Mesenchymal stem cell (in vitro differentiated cells and primary cell): ENCODE measurements around the gene FBXO38.

Source experiments
- DNase-seq: peaks from one replicate; pipeline ENCODE4 v3.0.0-alpha.2; 2013
- H2AFZ ChIP-seq: one replicate; pipeline ENCODE4 v1.6.1; 2013; ENCODE audit warnings: low read depth, mild to moderate bottlenecking, control low read depth, inconsistent platforms, low read length, moderate library complexity
- H2AK5ac ChIP-seq: 2 replicates; pipeline ENCODE4 v1.6.1; 2013; ENCODE audit warnings: low read length, moderate library complexity, mild to moderate bottlenecking, inconsistent platforms; ENCODE audit not compliant: severe bottlenecking
- H2BK120ac ChIP-seq: one replicate; pipeline ENCODE4 v1.6.1; 2013; ENCODE audit warnings: low read depth, mild to moderate bottlenecking, inconsistent platforms, low read length, moderate library complexity
- H2BK12ac ChIP-seq, 2 experiments: one replicate each; pipeline ENCODE4 v1.6.1; 2013; ENCODE audit warnings: inconsistent platforms in 2 of 2, low read length in 2 of 2, mild to moderate bottlenecking in 2 of 2, moderate library complexity in 2 of 2, control low read depth in 1 of 2
- H2BK15ac ChIP-seq: one replicate; pipeline ENCODE4 v1.6.1; 2013; ENCODE audit warnings: mild to moderate bottlenecking, low read depth, inconsistent platforms; ENCODE audit not compliant: poor library complexity, severe bottlenecking
- H2BK5ac ChIP-seq: 2 replicates; pipeline ENCODE4 v1.6.1; 2013; ENCODE audit warnings: low read depth, mild to moderate bottlenecking, low read length, control low read depth, inconsistent platforms; ENCODE audit not compliant: poor library complexity, severe bottlenecking
- H3K14ac ChIP-seq, 2 experiments: one replicate each; pipeline ENCODE4 v1.6.1; 2013; ENCODE audit warnings: inconsistent platforms in 2 of 2, low read length in 2 of 2, control low read depth in 1 of 2, mild to moderate bottlenecking in 1 of 2, moderate library complexity in 1 of 2
- H3K18ac ChIP-seq, 2 experiments: one replicate each; pipeline ENCODE4 v1.6.1; 2013; ENCODE audit warnings: inconsistent platforms in 2 of 2, low read length in 2 of 2, control low read depth in 1 of 2, low read depth in 1 of 2, mild to moderate bottlenecking in 1 of 2
- H3K23ac ChIP-seq, 2 experiments: one replicate each; pipeline ENCODE4 v1.6.1; 2013; ENCODE audit warnings: inconsistent platforms in 2 of 2, low read length in 2 of 2, mild to moderate bottlenecking in 2 of 2, moderate library complexity in 2 of 2, control low read depth in 1 of 2
- H3K27ac ChIP-seq: 2 replicates; pipeline ENCODE4 v1.5.1; 2013; ENCODE audit warnings: mild to moderate bottlenecking, moderate library complexity, low read length, control low read depth, inconsistent platforms; ENCODE audit not compliant: poor library complexity, severe bottlenecking
- H3K27me3 ChIP-seq, 2 experiments: 2 replicates each; pipeline versions ENCODE4 v1.6.1 to v1.7.0; 2013; ENCODE audit warnings: low read length in 2 of 2, mild to moderate bottlenecking in 2 of 2, moderate library complexity in 2 of 2, control low read depth in 1 of 2, inconsistent platforms in 1 of 2; ENCODE audit not compliant: control insufficient read depth in 1 of 2, insufficient read depth in 1 of 2
- H3K36me3 ChIP-seq, 2 experiments: 2 replicates each; pipeline versions ENCODE4 v1.6.1 to v1.7.0; 2013; ENCODE audit warnings: low read length in 2 of 2, control low read depth in 1 of 2, inconsistent platforms in 1 of 2, low read depth in 1 of 2, mild to moderate bottlenecking in 1 of 2; ENCODE audit not compliant: insufficient read depth in 2 of 2, control insufficient read depth in 1 of 2
- H3K4ac ChIP-seq, 2 experiments: one replicate each; pipeline ENCODE4 v1.6.1; 2013; ENCODE audit warnings: inconsistent platforms in 2 of 2, low read length in 2 of 2, mild to moderate bottlenecking in 2 of 2, moderate library complexity in 2 of 2, control low read depth in 1 of 2, low read depth in 1 of 2
- H3K4me1 ChIP-seq: 2 replicates; pipeline ENCODE4 v1.6.1; 2013; ENCODE audit warnings: low read depth, low read length, control low read depth; ENCODE audit not compliant: control insufficient read depth, insufficient read depth
- H3K4me2 ChIP-seq: 2 replicates; pipeline ENCODE4 v1.6.1; 2013; ENCODE audit warnings: low read length, mild to moderate bottlenecking, inconsistent platforms; ENCODE audit not compliant: poor library complexity, severe bottlenecking
- H3K4me3 ChIP-seq, 2 experiments: 2 replicates each; pipeline versions ENCODE4 v1.5.1 to v1.7.0; 2013; ENCODE audit warnings: low read length in 2 of 2, mild to moderate bottlenecking in 2 of 2, control low read depth in 1 of 2, low read depth in 1 of 2; ENCODE audit not compliant: insufficient read depth in 1 of 2
- H3K79me1 ChIP-seq: replicated peaks from 2 replicates; pipeline ENCODE4 v1.6.1; 2013; ENCODE audit warnings: mild to moderate bottlenecking, control low read depth, low read length, inconsistent platforms; ENCODE audit not compliant: poor library complexity, severe bottlenecking
- H3K9ac ChIP-seq: 2 replicates; pipeline ENCODE4 v1.7.0; 2013; ENCODE audit warnings: mild to moderate bottlenecking, low read length, moderate library complexity
- H3K9me3 ChIP-seq: 2 replicates; pipeline ENCODE4 v1.7.0; 2013; ENCODE audit warnings: mild to moderate bottlenecking, low read length; ENCODE audit not compliant: control insufficient read depth
- H4K8ac ChIP-seq: one replicate; pipeline ENCODE4 v1.6.1; 2013; ENCODE audit warnings: inconsistent platforms, mild to moderate bottlenecking, low read length, moderate library complexity
- H4K91ac ChIP-seq: one replicate; pipeline ENCODE4 v1.6.1; 2013; ENCODE audit warnings: mild to moderate bottlenecking, low read length, inconsistent platforms
- WGBS: methylation state at CpG from one replicate; pipeline ENCODE4 v1.1.7; 2013; ENCODE audit warnings: mixed read lengths; 5-methylcytosine and 5-hydroxymethylcytosine counted together

FBXO38 gene

GRCh38 chr5:148401604-148402003 is 17.8 kb downstream of the FBXO38 start:
- H3K9me3 ChIP-seq, result no peaks in the 10 kb centered on the region
- no peak overlapping the region for H2BK12ac ChIP-seq
- no peak overlapping the region for H3K23ac ChIP-seq
- no peak overlapping the region for H2BK5ac ChIP-seq
- H2AK5ac ChIP-seq, result no peak overlapping the region
- no peaks in the 10 kb centered on the region for H3K4me1 ChIP-seq
- peak overlapping the region; percentile 84 to 86 for H3K18ac ChIP-seq
- no peak overlapping the region for H3K4ac ChIP-seq
- H4K8ac ChIP-seq, result no peak overlapping the region
- H3K36me3 ChIP-seq, result peaks cover 0 to 98% of the 10 kb centered on the region in 2 experiments
- no peak overlapping the region for H2BK15ac ChIP-seq
- H4K91ac ChIP-seq, result no peak overlapping the region
- 0% methylated on average over 2 of the region's 2 CpGs for WGBS
- no peak overlapping the region for H3K14ac ChIP-seq
- H3K4me3 ChIP-seq, result no peak overlapping the region
- H3K27me3 ChIP-seq, result no peaks in the 10 kb centered on the region
- peak overlapping the region; percentile 90 for H3K27ac ChIP-seq
- peak overlapping the region; percentile 28 for H3K9ac ChIP-seq
- peaks cover 13% of the 10 kb centered on the region for H3K79me1 ChIP-seq
- DNase-seq, result peak; percentile 36
- no peak overlapping the region for H2AFZ ChIP-seq
- H2BK120ac ChIP-seq, result peak overlapping the region; percentile 19
- peak overlapping the region; percentile 29 for H3K4me2 ChIP-seq

- no peak overlapping the region for H2BK120ac ChIP-seq
- no peaks in the 10 kb centered on the region for H3K9me3 ChIP-seq
- H3K4me2 ChIP-seq, result no peak overlapping the region
- H2BK5ac ChIP-seq, result no peak overlapping the region
- H3K4me3 ChIP-seq, result no peak overlapping the region
- no peak overlapping the region for H3K9ac ChIP-seq
- H3K4ac ChIP-seq, result no peak overlapping the region
- no peak overlapping the region for H2AFZ ChIP-seq
- no peak overlapping the region for H3K18ac ChIP-seq
- H3K14ac ChIP-seq, result no peak overlapping the region
- no peak overlapping the region for H2AK5ac ChIP-seq
- H3K23ac ChIP-seq, result no peak overlapping the region
- H3K4me1 ChIP-seq, result no peaks in the 10 kb centered on the region
- no peak overlapping the region for H4K91ac ChIP-seq
- peaks cover 9% of the 10 kb centered on the region for H3K79me1 ChIP-seq
- H3K27me3 ChIP-seq, result no peaks in the 10 kb centered on the region
- no peak overlapping the region for H4K8ac ChIP-seq
- DNase-seq, result no peak
- no peak overlapping the region for H3K27ac ChIP-seq
- peaks cover 4 to 97% of the 10 kb centered on the region in 2 experiments for H3K36me3 ChIP-seq
- no peak overlapping the region for H2BK15ac ChIP-seq
- H2BK12ac ChIP-seq, result no peak overlapping the region
Measured at GRCh38 chr5:148403344-148403743, 19.6 kb downstream of the FBXO38 start.

- Histone ChIP-seq H2BK120ac (no peak overlapping the region), H3K27ac (no peak overlapping the region), H3K4me3 (no peak overlapping the region), H2AK5ac (no peak overlapping the region), H4K8ac (no peak overlapping the region), H2BK15ac (no peak overlapping the region), H3K27me3 (no peaks in the 10 kb centered on the region), H3K4me1 (no peaks in the 10 kb centered on the region), H3K4ac (no peak overlapping the region), H3K18ac (no peak overlapping the region), H3K79me1 (peaks cover 13% of the 10 kb centered on the region), H2BK12ac (no peak overlapping the region), H2AFZ (no peak overlapping the region), H3K9me3 (no peaks in the 10 kb centered on the region), H3K14ac (no peak overlapping the region), H4K91ac (no peak overlapping the region), H3K36me3 (peaks cover 8 to 98% of the 10 kb centered on the region in 2 experiments), H3K23ac (no peak overlapping the region), H3K9ac (no peak overlapping the region), H3K4me2 (no peak overlapping the region), H2BK5ac (no peak overlapping the region)
- no peak for DNase-seq
- no CpG with 5 or more reads among the region's 3 CpGs for WGBS
Measured at GRCh38 chr5:148406406-148406805, 22.6 kb downstream of the FBXO38 start.

- Histone ChIP-seq H2AK5ac (no peak overlapping the region), H2BK5ac (no peak overlapping the region), H4K8ac (no peak overlapping the region), H3K9ac (no peak overlapping the region), H3K23ac (no peak overlapping the region), H3K36me3 (peaks cover 8 to 98% of the 10 kb centered on the region in 2 experiments), H3K4me2 (no peak overlapping the region), H4K91ac (no peak overlapping the region), H3K27me3 (no peaks in the 10 kb centered on the region), H3K27ac (no peak overlapping the region), H2BK12ac (no peak overlapping the region), H3K14ac (no peak overlapping the region), H3K4me1 (no peaks in the 10 kb centered on the region), H3K79me1 (peaks cover 13% of the 10 kb centered on the region), H3K4me3 (no peak overlapping the region), H3K4ac (no peak overlapping the region), H2BK15ac (no peak overlapping the region), H3K18ac (no peak overlapping the region), H2BK120ac (no peak overlapping the region), H2AFZ (no peak overlapping the region), H3K9me3 (no peaks in the 10 kb centered on the region)
- DNase-seq, result no peak
- WGBS, result 90% methylated on average over 2 of the region's 3 CpGs
Measured at GRCh38 chr5:148408092-148408491, 24.3 kb downstream of the FBXO38 start.
